HG03139 (cell line): ENCODE data around the gene PLCD3.

Experiments used
- ATAC-seq: cut with Tn5 transposase; IDR thresholded peaks from one replicate; pipeline ENCODE4 v1.9.1; 2021; ENCODE audit not compliant: unreplicated experiment

PLCD3 gene

GRCh38 chr17:45086391-45086790, 45.9 kb downstream of the PLCD3 start:
- no peak for ATAC-seq

- ATAC-seq = no peak
Measured at GRCh38 chr17:45081047-45081703, 51.1 kb downstream of the PLCD3 start.

GRCh38 chr17:45077643-45078042, 54.7 kb downstream of the PLCD3 start:
- ATAC-seq = no peak

- no peak for ATAC-seq
Measured at GRCh38 chr17:45073414-45074070, 58.8 kb downstream of the PLCD3 start.

- ATAC-seq = no peak
Measured at GRCh38 chr17:45070809-45071208, 61.5 kb downstream of the PLCD3 start.

- no peak for ATAC-seq
Measured at GRCh38 chr17:45070001-45070400, 62.3 kb downstream of the PLCD3 start.

GRCh38 chr17:45067637-45068036, 64.7 kb downstream of the PLCD3 start:
- ATAC-seq = no peak

- no peak for ATAC-seq
Measured at GRCh38 chr17:45063198-45063597, 69.1 kb downstream of the PLCD3 start.

- no peak for ATAC-seq
Measured at GRCh38 chr17:45061606-45062205, 70.6 kb downstream of the PLCD3 start.

GRCh38 chr17:45060797-45061605, 71.3 kb downstream of the PLCD3 start, which contains the start of gene NMT1:
Gene NMT1, plus strand, starts transcription at chr17:45061317. Its CDS starts 13 bp downstream, at chr17:45061330.
- ATAC-seq = peak; percentile 82

GRCh38 chr17:45060382-45060796, 71.9 kb downstream of the PLCD3 start:
- ATAC-seq = no peak
